ENCODE data around the gene DPEP2NB. TPM values are rescaled to one million over a fixed set of nuclear protein-coding genes. Genes with fewer than 3 reads are reported as not detected.
"Not testable (repeated sequence)": the region's sequence is repeated elsewhere in the genome, so short reads cannot be mapped to it uniquely, and the experiment has no call there.

Gene DPEP2NB
- total RNA-seq, 2 experiments from 2014 or later, result not detected

GRCh38 chr16:68009872-68010271 lies 5.8 kb downstream of the DPEP2NB start:
- H3K27ac Mint-ChIP-seq; CTCF ChIA-PET; H3K36me3 Mint-ChIP-seq; H3K27me3 Mint-ChIP-seq; H3K4me3 Mint-ChIP-seq; intact Hi-C loops (cut with micrococcal nuclease); POLR2A ChIA-PET; DNase-seq; H3K9me3 Mint-ChIP-seq: not testable (repeated sequence)
- H3K4me1 Mint-ChIP-seq (ENCODE audit: low read depth), result peaks cover 20% of the 10 kb centered on the region

- no peak for DNase-seq
- intact Hi-C loops (cut with micrococcal nuclease), result no loop called here
- H3K4me3 Mint-ChIP-seq, result no peak overlapping the region
- no peaks in the 10 kb centered on the region for H3K27me3 Mint-ChIP-seq
- no peak overlapping the region for H3K27ac Mint-ChIP-seq
- ChIA-PET CTCF (no interaction called here), POLR2A (no interaction called here)
- H3K4me1 Mint-ChIP-seq (ENCODE audit: low read depth), result peaks cover 23% of the 10 kb centered on the region
- H3K9me3 Mint-ChIP-seq, result no peaks in the 10 kb centered on the region
- no peaks in the 10 kb centered on the region for H3K36me3 Mint-ChIP-seq
Measured at GRCh38 chr16:68009157-68009735, 6.5 kb downstream of the DPEP2NB start.

DNA sequence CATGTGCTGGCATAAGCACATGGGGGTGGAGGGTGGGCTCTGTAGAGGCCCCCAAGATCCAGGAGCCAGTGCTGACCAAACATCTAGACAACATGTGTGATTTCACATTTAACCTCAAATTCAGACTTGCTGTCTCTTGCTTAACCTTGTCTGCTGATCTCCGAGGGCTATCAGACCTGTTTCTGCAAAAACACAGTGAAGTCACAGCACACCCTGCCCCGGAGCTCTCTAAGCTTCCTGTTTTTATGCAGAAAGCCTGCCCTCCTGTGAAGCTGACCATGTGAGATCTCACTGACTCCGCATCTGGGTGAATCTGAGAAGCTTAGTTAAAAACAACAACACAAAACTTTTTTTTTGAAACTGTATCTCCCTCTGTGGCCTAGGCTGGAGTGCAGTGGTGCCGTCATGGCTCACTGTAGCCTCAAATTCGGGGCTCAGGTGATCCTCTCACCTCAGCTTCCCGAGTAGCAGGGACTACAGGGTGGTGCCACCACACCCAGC lies 9.9 kb downstream of the DPEP2NB start:
- Mint-ChIP-seq H3K36me3 (no peaks in the 10 kb centered on the region), H3K4me3 (no peak overlapping the region), H3K27ac (peak overlapping the region; percentile 78), H3K27me3 (no peaks in the 10 kb centered on the region), H3K4me1 (ENCODE audit: low read depth) (peaks cover 29% of the 10 kb centered on the region), H3K9me3 (no peaks in the 10 kb centered on the region)
- peak; percentile 55 for DNase-seq
- ChIA-PET CTCF (interaction anchor here (0.7 to 2.2 kb wide), 8 partner anchors 10 to 515 kb away, joined by 3 to 11 read pairs (median 3); partner anchors contain the start of genes DDX28 and DUS2), POLR2A (interaction anchor here (0.6 to 2.6 kb wide), 4 partner anchors 17 to 109 kb away, joined by 3 to 17 read pairs (median 4); partner anchors contain the start of genes DDX28 and DUS2)
- intact Hi-C loops (cut with micrococcal nuclease), result no loop called here

- peaks cover 35% of the 10 kb centered on the region for H3K4me1 Mint-ChIP-seq (ENCODE audit: low read depth)
- CTCF ChIA-PET, result interaction anchor here (0.7 to 2.2 kb wide), 7 partner anchors 11 to 516 kb away, joined by 3 to 11 read pairs (median 3); partner anchors contain the start of genes DDX28 and DUS2
- H3K27ac Mint-ChIP-seq, result peak overlapping the region; percentile 78
- H3K9me3 Mint-ChIP-seq, result no peaks in the 10 kb centered on the region
- H3K27me3 Mint-ChIP-seq, result no peaks in the 10 kb centered on the region
- DNase-seq, result no peak
- intact Hi-C loops (cut with micrococcal nuclease), result no loop called here
- no peaks in the 10 kb centered on the region for H3K36me3 Mint-ChIP-seq
- H3K4me3 Mint-ChIP-seq, result no peak overlapping the region
- POLR2A ChIA-PET, result interaction anchor here (1.3 to 2.6 kb wide), 3 partner anchors 18 to 70 kb away, joined by 3 to 17 read pairs (median 4); partner anchors contain the start of genes DDX28 and DUS2
Measured at GRCh38 chr16:68005211-68005610, 10.5 kb downstream of the DPEP2NB start.

DNA sequence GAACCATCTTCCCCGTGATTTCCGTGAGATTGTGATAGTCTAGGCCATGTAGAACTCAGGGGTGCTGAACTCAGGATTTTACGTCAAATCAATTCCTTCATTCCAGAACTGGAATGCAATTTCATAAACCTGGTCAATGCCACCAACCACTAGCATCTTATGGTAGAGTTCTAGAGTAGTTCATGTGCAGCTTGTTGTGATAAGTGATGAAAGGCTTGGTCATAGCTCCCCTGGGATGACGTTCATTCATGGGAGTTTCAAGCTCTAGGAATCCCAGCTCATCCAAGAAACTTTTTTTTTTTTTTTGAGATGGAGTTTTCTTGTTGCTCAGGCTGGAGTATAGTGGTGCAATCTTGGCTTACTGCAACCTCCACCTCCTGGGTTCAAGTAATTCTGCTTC lies 12.7 kb downstream of the DPEP2NB start:
- Mint-ChIP-seq H3K4me1 (ENCODE audit: low read depth) (peaks cover 50% of the 10 kb centered on the region), H3K27ac (no peak overlapping the region), H3K4me3 (no peak overlapping the region), H3K27me3 (no peaks in the 10 kb centered on the region), H3K9me3 (no peaks in the 10 kb centered on the region), H3K36me3 (no peaks in the 10 kb centered on the region)
- ChIA-PET POLR2A (interaction anchor here (0.6 to 1.7 kb wide), 2 partner anchors 68 to 70 kb away, joined by 3 read pairs; no protein-coding TSS in a partner anchor), CTCF (interaction anchor here (0.6 to 2.6 kb wide), 6 partner anchors 9 to 258 kb away, joined by 3 to 9 read pairs (median 4); no protein-coding TSS in a partner anchor)
- DNase-seq, result no peak
- intact Hi-C loops (cut with micrococcal nuclease), result no loop called here

- Mint-ChIP-seq H3K27ac (peak overlapping the region; percentile 88), H3K9me3 (no peaks in the 10 kb centered on the region), H3K4me3 (peak overlapping the region; percentile 72), H3K36me3 (no peaks in the 10 kb centered on the region), H3K4me1 (ENCODE audit: low read depth) (peaks cover 52% of the 10 kb centered on the region), H3K27me3 (no peaks in the 10 kb centered on the region)
- ChIA-PET CTCF (interaction anchor here (0.7 to 4.3 kb wide), 2 partner anchors 24 to 40 kb away, joined by 3 to 14 read pairs; no protein-coding TSS in a partner anchor), POLR2A (no interaction called here)
- DNase-seq, result no peak
- intact Hi-C loops (cut with micrococcal nuclease), result no loop called here
Measured at GRCh38 chr16:68000450-68000849, 15.3 kb downstream of the DPEP2NB start.

DNA sequence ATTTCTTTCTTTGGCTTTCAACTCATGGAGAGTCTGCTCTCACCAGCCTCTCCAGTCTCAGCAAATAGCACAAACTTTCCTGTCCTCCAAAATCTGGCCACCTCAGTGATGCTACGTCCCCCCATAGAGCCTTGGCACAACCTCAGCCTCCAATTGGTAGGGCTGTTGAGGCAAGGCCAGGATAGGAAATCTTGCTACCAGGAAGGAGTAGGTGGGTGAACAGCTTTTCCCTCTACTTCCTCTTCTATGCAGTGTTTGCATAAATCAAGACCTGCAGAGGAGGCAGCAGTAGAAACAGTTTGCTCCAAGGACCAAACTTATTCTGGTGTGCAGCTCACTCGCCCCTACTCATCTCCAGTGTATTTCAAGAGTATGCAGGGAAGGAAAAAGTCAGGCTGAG lies 15.7 kb downstream of the DPEP2NB start:
- H3K36me3 Mint-ChIP-seq, result no peaks in the 10 kb centered on the region
- H3K4me1 Mint-ChIP-seq (ENCODE audit: low read depth), result peaks cover 52% of the 10 kb centered on the region
- intact Hi-C loops (cut with micrococcal nuclease), result loop anchor here (2.0 to 5.0 kb wide), 3 partner anchors 31 to 82 kb away; partner anchors contain the start of genes PSMB10 and SLC12A4
- CTCF ChIA-PET, result interaction anchor here (0.7 to 4.3 kb wide), 2 partner anchors 24 to 41 kb away, joined by 3 to 14 read pairs; no protein-coding TSS in a partner anchor
- POLR2A ChIA-PET, result interaction anchor here (2.5 kb wide), 1 partner anchor 23 kb away, joined by 10 read pairs; the partner anchor contains the start of genes DDX28 and DUS2
- H3K9me3 Mint-ChIP-seq, result no peaks in the 10 kb centered on the region
- H3K27me3 Mint-ChIP-seq, result no peaks in the 10 kb centered on the region
- DNase-seq, result no peak
- H3K4me3 Mint-ChIP-seq, result peak overlapping the region; percentile 72
- H3K27ac Mint-ChIP-seq, result peak overlapping the region; percentile 88

GRCh38 chr16:67998779-67999688 lies 16.7 kb downstream of the DPEP2NB start, which contains the start of gene DPEP2:
Gene DPEP2 (minus strand): TSS chr16:67999484. CDS start chr16:67993212, 6,272 bp downstream.
- H3K36me3 Mint-ChIP-seq, H3K9me3 Mint-ChIP-seq, H3K27me3 Mint-ChIP-seq: not testable (repeated sequence)
- Mint-ChIP-seq H3K27ac (peak within 1 kb of the TSS; percentile 88), H3K4me1 (ENCODE audit: low read depth) (peaks cover 53% of the 10 kb centered on the region), H3K4me3 (peak within 1 kb of the TSS; percentile 72)
- ChIA-PET POLR2A (interaction anchor here (1.5 to 2.5 kb wide), 3 partner anchors 24 to 87 kb away, joined by 5 to 10 read pairs (median 5); partner anchors contain the start of genes DDX28, DUS2 and NFATC3), CTCF (interaction anchor here (0.6 to 4.3 kb wide), 2 partner anchors 8 to 42 kb away, joined by 3 to 14 read pairs; no protein-coding TSS in a partner anchor)
- DNase-seq, result peak; percentile 77
- intact Hi-C loops (cut with micrococcal nuclease), result loop anchor here (2.0 to 5.0 kb wide), 3 partner anchors 30 to 83 kb away; partner anchors contain the start of genes PSMB10 and SLC12A4

DNA sequence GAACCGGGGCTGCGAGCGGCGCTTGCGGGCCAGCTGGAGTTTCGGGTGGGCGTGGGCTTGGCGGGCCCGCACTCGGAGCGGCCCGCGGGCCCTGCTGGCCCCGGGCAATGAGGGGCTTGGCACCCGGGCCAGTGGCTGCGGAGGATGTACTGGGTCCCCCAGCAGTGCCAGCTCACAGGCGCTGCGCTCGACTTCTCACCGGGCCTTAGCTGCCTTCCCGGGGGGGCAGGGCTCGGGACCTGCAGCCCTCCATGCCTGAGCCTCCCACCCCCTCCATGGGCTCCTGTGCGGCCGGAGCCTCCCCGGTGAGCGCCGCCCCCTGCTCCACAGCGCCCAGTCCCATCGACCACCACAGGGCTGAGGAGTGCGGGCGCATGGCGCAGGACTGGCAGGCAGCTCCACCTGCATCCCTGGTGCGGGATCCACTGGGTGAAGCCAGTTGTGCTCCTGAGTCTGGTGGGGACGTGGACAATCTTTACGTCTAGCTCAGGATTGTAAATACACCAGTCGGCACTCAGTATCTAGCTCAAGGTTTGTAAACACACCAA lies 17.4 kb downstream of the DPEP2NB start:
- H3K4me3 Mint-ChIP-seq, H3K27me3 Mint-ChIP-seq, DNase-seq, H3K36me3 Mint-ChIP-seq, H3K9me3 Mint-ChIP-seq: not testable (repeated sequence)
- peak overlapping the region; percentile 88 for H3K27ac Mint-ChIP-seq
- ChIA-PET CTCF (interaction anchor here (0.6 to 4.3 kb wide), 2 partner anchors 9 to 42 kb away, joined by 3 to 14 read pairs; no protein-coding TSS in a partner anchor), POLR2A (interaction anchor here (1.5 to 2.5 kb wide), 3 partner anchors 24 to 87 kb away, joined by 5 to 10 read pairs (median 5); partner anchors contain the start of genes DDX28, DUS2 and NFATC3)
- intact Hi-C loops (cut with micrococcal nuclease), result loop anchor here (2.0 to 5.0 kb wide), 3 partner anchors 30 to 84 kb away; partner anchors contain the start of genes PSMB10 and SLC12A4
- H3K4me1 Mint-ChIP-seq (ENCODE audit: low read depth), result peaks cover 60% of the 10 kb centered on the region

GRCh38 chr16:67996666-67997065 lies 19.0 kb downstream of the DPEP2NB start:
- Mint-ChIP-seq H3K4me1 (ENCODE audit: low read depth) (peaks cover 63% of the 10 kb centered on the region), H3K27me3 (no peaks in the 10 kb centered on the region), H3K4me3 (no peak overlapping the region), H3K9me3 (no peaks in the 10 kb centered on the region), H3K27ac (peak overlapping the region; percentile 64), H3K36me3 (no peaks in the 10 kb centered on the region)
- POLR2A ChIA-PET, result no interaction called here
- intact Hi-C loops (cut with micrococcal nuclease), result loop anchor here (5.0 kb wide), 2 partner anchors 59 to 86 kb away; partner anchors contain the start of gene PSMB10
- CTCF ChIA-PET, result interaction anchor here (1.0 to 1.1 kb wide), 2 partner anchors 9 to 44 kb away, joined by 3 to 5 read pairs; no protein-coding TSS in a partner anchor
- DNase-seq, result no peak

- Mint-ChIP-seq H3K9me3 (no peaks in the 10 kb centered on the region), H3K4me3 (peak overlapping the region; percentile 31), H3K36me3 (no peaks in the 10 kb centered on the region), H3K27me3 (no peaks in the 10 kb centered on the region), H3K27ac (peak overlapping the region; percentile 59), H3K4me1 (ENCODE audit: low read depth) (peaks cover 56% of the 10 kb centered on the region)
- intact Hi-C loops (cut with micrococcal nuclease), result loop anchor here (5.0 kb wide), 2 partner anchors 58 to 87 kb away; partner anchors contain the start of gene PSMB10
- POLR2A ChIA-PET, result interaction anchor here (0.6 kb wide), 1 partner anchor 95 kb away, joined by 3 read pairs; no protein-coding TSS in a partner anchor
- peak; percentile 53 for DNase-seq
- CTCF ChIA-PET, result interaction anchor here (0.6 to 2.3 kb wide), 3 partner anchors 11 to 241 kb away, joined by 3 to 19 read pairs (median 3); no protein-coding TSS in a partner anchor
Measured at GRCh38 chr16:67995423-67995822, 20.3 kb downstream of the DPEP2NB start.
